ENCODE measurements around the gene KHDRBS2.

KHDRBS2 gene

DNA sequence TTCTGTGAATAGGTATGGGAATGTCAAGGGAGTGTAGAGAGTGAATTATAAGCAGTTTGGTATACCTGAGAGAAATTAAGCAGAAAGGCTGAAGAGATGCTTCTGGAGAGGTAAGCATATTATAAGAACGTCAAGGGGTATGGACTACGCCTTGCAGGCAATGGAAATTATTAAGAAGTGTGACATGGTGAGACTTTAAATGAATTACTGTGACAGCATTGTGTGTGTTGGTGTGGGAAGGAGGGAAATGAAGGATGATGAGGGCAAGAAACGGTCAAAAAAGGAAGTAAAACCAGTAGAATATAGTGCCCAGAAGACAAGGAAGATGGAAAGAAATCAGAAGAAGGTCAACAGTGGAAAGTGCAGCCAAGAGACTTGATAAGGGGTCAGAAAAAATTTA, 5.9 kb downstream of the KHDRBS2 start:
- no peak overlapping the region for H2BK120ac ChIP-seq (ENCODE audit: low read depth, low read length)
- no peak overlapping the region for H2BK15ac ChIP-seq (ENCODE audit: low read depth, poor library complexity, severe bottlenecking)
- no peak overlapping the region for H3K14ac ChIP-seq (ENCODE audit: low read length in 2 of 2)
- H3K4me2 ChIP-seq (ENCODE audit: low read length, poor library complexity, severe bottlenecking) = no peak overlapping the region
- no peak overlapping the region for H3K27ac ChIP-seq (ENCODE audit: low read length, poor library complexity, severe bottlenecking)
- no peak overlapping the region for H2BK5ac ChIP-seq (ENCODE audit: low read depth, low read length, poor library complexity, severe bottlenecking)
- H3K18ac ChIP-seq (ENCODE audit: low read depth in 1 of 2, low read length in 2 of 2) = no peak overlapping the region
- H2AFZ ChIP-seq (ENCODE audit: low read depth, low read length) = no peak overlapping the region
- H3K9ac ChIP-seq (ENCODE audit: low read length) = no peak overlapping the region
- no peak overlapping the region for H4K91ac ChIP-seq (ENCODE audit: low read length)
- WGBS = 91% methylated on average over 3 of the region's 3 CpGs
- no peak for DNase-seq
- no peaks in the 10 kb centered on the region for H3K36me3 ChIP-seq (ENCODE audit: control insufficient read depth in 1 of 2, insufficient read depth in 2 of 2, low read depth in 1 of 2, low read length in 2 of 2)
- H3K4ac ChIP-seq (ENCODE audit: low read depth in 1 of 2, low read length in 2 of 2) = no peak overlapping the region
- no peak overlapping the region for H2AK5ac ChIP-seq (ENCODE audit: low read length, severe bottlenecking)
- no peaks in the 10 kb centered on the region for H3K4me1 ChIP-seq (ENCODE audit: control insufficient read depth, insufficient read depth, low read depth, low read length)
- H3K23ac ChIP-seq (ENCODE audit: low read length in 2 of 2) = no peak overlapping the region
- H4K8ac ChIP-seq (ENCODE audit: low read length) = no peak overlapping the region
- H3K4me3 ChIP-seq (ENCODE audit: insufficient read depth in 1 of 2, low read depth in 1 of 2, low read length in 2 of 2) = no peak overlapping the region
- no peaks in the 10 kb centered on the region for H3K79me1 ChIP-seq (replicated peaks; ENCODE audit: low read length, poor library complexity, severe bottlenecking)
- H3K9me3 ChIP-seq (ENCODE audit: control insufficient read depth, low read length) = no peaks in the 10 kb centered on the region
- no peak overlapping the region for H2BK12ac ChIP-seq (ENCODE audit: low read length in 2 of 2)
- H3K27me3 ChIP-seq (ENCODE audit: control insufficient read depth in 1 of 2, insufficient read depth in 1 of 2, low read length in 2 of 2) = peaks cover 0 to under 1% of the 10 kb centered on the region in 2 experiments

DNA sequence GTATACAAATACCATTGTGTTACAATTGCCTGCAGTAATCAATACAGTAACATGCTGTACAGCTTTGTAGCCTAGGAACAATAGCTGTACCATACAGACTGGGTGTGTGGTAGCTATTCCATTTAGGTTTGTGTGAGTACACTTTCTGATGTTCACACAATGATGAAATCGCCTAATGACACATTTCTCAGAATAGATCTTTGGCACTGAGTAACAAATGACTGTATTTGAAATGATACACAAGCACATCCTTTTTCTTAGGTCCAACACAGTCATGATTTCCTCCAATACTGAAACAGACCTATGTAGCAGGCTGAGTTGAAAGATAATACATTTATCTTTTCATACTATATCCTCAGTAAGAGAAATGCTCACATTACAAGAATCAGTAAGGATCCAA, 13.9 kb downstream of the KHDRBS2 start:
- no peak overlapping the region for H2AK5ac ChIP-seq (ENCODE audit: low read length, severe bottlenecking)
- no peaks in the 10 kb centered on the region for H3K27me3 ChIP-seq (ENCODE audit: control insufficient read depth in 1 of 2, insufficient read depth in 1 of 2, low read length in 2 of 2)
- no peak overlapping the region for H3K18ac ChIP-seq (ENCODE audit: low read depth in 1 of 2, low read length in 2 of 2)
- H3K27ac ChIP-seq (ENCODE audit: low read length, poor library complexity, severe bottlenecking) = no peak overlapping the region
- no peak overlapping the region for H3K9ac ChIP-seq (ENCODE audit: low read length)
- H4K91ac ChIP-seq (ENCODE audit: low read length) = no peak overlapping the region
- DNase-seq = no peak
- no peak overlapping the region for H3K23ac ChIP-seq (ENCODE audit: low read length in 2 of 2)
- H3K4ac ChIP-seq (ENCODE audit: low read depth in 1 of 2, low read length in 2 of 2) = no peak overlapping the region
- H4K8ac ChIP-seq (ENCODE audit: low read length) = no peak overlapping the region
- H3K4me3 ChIP-seq (ENCODE audit: insufficient read depth in 1 of 2, low read depth in 1 of 2, low read length in 2 of 2) = no peak overlapping the region
- no peaks in the 10 kb centered on the region for H3K79me1 ChIP-seq (replicated peaks; ENCODE audit: low read length, poor library complexity, severe bottlenecking)
- H3K4me1 ChIP-seq (ENCODE audit: control insufficient read depth, insufficient read depth, low read depth, low read length) = no peaks in the 10 kb centered on the region
- no peak overlapping the region for H2BK120ac ChIP-seq (ENCODE audit: low read depth, low read length)
- no CpG with 5 or more reads among the region's 1 CpG for WGBS
- H2BK5ac ChIP-seq (ENCODE audit: low read depth, low read length, poor library complexity, severe bottlenecking) = no peak overlapping the region
- H2BK12ac ChIP-seq (ENCODE audit: low read length in 2 of 2) = no peak overlapping the region
- H3K4me2 ChIP-seq (ENCODE audit: low read length, poor library complexity, severe bottlenecking) = no peak overlapping the region
- H2AFZ ChIP-seq (ENCODE audit: low read depth, low read length) = no peak overlapping the region
- H3K9me3 ChIP-seq (ENCODE audit: control insufficient read depth, low read length) = no peaks in the 10 kb centered on the region
- no peaks in the 10 kb centered on the region for H3K36me3 ChIP-seq (ENCODE audit: control insufficient read depth in 1 of 2, insufficient read depth in 2 of 2, low read depth in 1 of 2, low read length in 2 of 2)
- H3K14ac ChIP-seq (ENCODE audit: low read length in 2 of 2) = no peak overlapping the region
- H2BK15ac ChIP-seq (ENCODE audit: low read depth, poor library complexity, severe bottlenecking) = no peak overlapping the region

DNA sequence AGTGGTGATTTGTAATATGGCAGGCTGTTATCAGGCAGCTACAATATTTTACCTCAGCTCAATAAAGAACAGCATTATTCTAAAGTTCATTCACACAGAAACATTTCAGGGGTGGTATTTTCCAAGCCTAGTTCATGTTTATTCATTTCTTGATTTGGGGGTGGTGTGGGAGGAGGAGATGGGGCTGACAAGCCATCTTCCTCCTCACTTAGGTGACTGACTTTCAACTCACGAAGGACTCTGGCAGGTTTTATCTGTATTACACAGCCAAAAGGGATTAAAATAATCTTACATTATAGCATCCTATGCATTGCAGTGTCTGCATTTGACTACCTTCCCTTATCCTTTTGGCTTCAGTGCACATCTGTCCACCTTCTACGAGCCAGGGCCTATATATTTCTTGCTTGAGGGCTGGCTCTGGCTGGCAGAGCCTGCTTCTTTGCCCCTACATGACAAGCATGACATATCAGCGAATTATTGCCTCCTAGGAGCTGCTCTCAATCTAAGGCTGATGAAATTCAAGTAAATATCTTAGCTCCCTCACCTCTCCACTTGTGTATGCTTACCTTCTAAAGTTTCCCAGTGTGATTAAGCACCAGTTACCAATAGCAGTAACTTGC, 20.0 kb downstream of the KHDRBS2 start:
- no peak overlapping the region for H2AK5ac ChIP-seq (ENCODE audit: low read length, severe bottlenecking)
- H3K36me3 ChIP-seq (ENCODE audit: control insufficient read depth in 1 of 2, insufficient read depth in 2 of 2, low read depth in 1 of 2, low read length in 2 of 2) = no peaks in the 10 kb centered on the region
- H3K23ac ChIP-seq (ENCODE audit: low read length in 2 of 2) = no peak overlapping the region
- no peak overlapping the region for H4K8ac ChIP-seq (ENCODE audit: low read length)
- H3K4me2 ChIP-seq (ENCODE audit: low read length, poor library complexity, severe bottlenecking) = no peak overlapping the region
- H2AFZ ChIP-seq (ENCODE audit: low read depth, low read length) = no peak overlapping the region
- H3K4me3 ChIP-seq (ENCODE audit: insufficient read depth in 1 of 2, low read depth in 1 of 2, low read length in 2 of 2) = no peak overlapping the region
- H3K18ac ChIP-seq (ENCODE audit: low read depth in 1 of 2, low read length in 2 of 2) = no peak overlapping the region
- no peak overlapping the region for H3K4ac ChIP-seq (ENCODE audit: low read depth in 1 of 2, low read length in 2 of 2)
- no peak overlapping the region for H4K91ac ChIP-seq (ENCODE audit: low read length)
- no peak overlapping the region for H2BK12ac ChIP-seq (ENCODE audit: low read length in 2 of 2)
- H3K27ac ChIP-seq (ENCODE audit: low read length, poor library complexity, severe bottlenecking) = no peak overlapping the region
- no peaks in the 10 kb centered on the region for H3K4me1 ChIP-seq (ENCODE audit: control insufficient read depth, insufficient read depth, low read depth, low read length)
- no peak overlapping the region for H2BK120ac ChIP-seq (ENCODE audit: low read depth, low read length)
- DNase-seq = no peak
- H3K27me3 ChIP-seq (ENCODE audit: control insufficient read depth in 1 of 2, insufficient read depth in 1 of 2, low read length in 2 of 2) = no peaks in the 10 kb centered on the region
- H2BK5ac ChIP-seq (ENCODE audit: low read depth, low read length, poor library complexity, severe bottlenecking) = no peak overlapping the region
- H3K9ac ChIP-seq (ENCODE audit: low read length) = no peak overlapping the region
- H3K79me1 ChIP-seq (replicated peaks; ENCODE audit: low read length, poor library complexity, severe bottlenecking) = no peaks in the 10 kb centered on the region
- no peak overlapping the region for H2BK15ac ChIP-seq (ENCODE audit: low read depth, poor library complexity, severe bottlenecking)
- WGBS = 58% methylated on average over 3 of the region's 3 CpGs
- H3K14ac ChIP-seq (ENCODE audit: low read length in 2 of 2) = no peak overlapping the region
- no peaks in the 10 kb centered on the region for H3K9me3 ChIP-seq (ENCODE audit: control insufficient read depth, low read length)

DNA sequence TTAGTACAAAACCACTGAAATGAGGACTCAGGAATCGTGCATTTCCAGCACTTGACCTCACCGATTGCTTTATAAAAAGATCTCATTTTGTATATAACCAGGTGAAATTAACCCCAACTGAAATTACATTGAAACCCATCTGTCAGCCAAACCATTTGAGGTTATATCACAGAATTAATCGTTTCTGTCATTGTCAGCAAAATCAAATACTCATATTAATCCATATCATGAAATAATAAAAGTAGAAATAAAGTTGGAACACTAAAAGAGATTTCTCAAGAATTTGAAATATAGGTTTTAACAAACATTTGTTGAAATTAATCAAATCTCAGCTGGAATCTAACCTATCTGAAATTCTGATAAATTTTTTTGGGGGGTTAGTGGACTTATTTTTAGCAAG, 23.7 kb downstream of the KHDRBS2 start:
- Histone ChIP-seq H3K79me1 (replicated peaks; ENCODE audit: low read length, poor library complexity, severe bottlenecking) (no peaks in the 10 kb centered on the region), H2BK15ac (ENCODE audit: low read depth, poor library complexity, severe bottlenecking) (no peak overlapping the region), H3K27ac (ENCODE audit: low read length, poor library complexity, severe bottlenecking) (no peak overlapping the region), H2BK5ac (ENCODE audit: low read depth, low read length, poor library complexity, severe bottlenecking) (no peak overlapping the region), H3K4me2 (ENCODE audit: low read length, poor library complexity, severe bottlenecking) (no peak overlapping the region), H3K9ac (ENCODE audit: low read length) (no peak overlapping the region), H2BK120ac (ENCODE audit: low read depth, low read length) (no peak overlapping the region), H4K91ac (ENCODE audit: low read length) (no peak overlapping the region), H2BK12ac (ENCODE audit: low read length in 2 of 2) (no peak overlapping the region), H3K9me3 (ENCODE audit: control insufficient read depth, low read length) (no peaks in the 10 kb centered on the region), H3K27me3 (ENCODE audit: control insufficient read depth in 1 of 2, insufficient read depth in 1 of 2, low read length in 2 of 2) (no peaks in the 10 kb centered on the region), H4K8ac (ENCODE audit: low read length) (no peak overlapping the region), H3K4me1 (ENCODE audit: control insufficient read depth, insufficient read depth, low read depth, low read length) (no peaks in the 10 kb centered on the region), H3K14ac (ENCODE audit: low read length in 2 of 2) (no peak overlapping the region), H3K4ac (ENCODE audit: low read depth in 1 of 2, low read length in 2 of 2) (no peak overlapping the region), H3K36me3 (ENCODE audit: control insufficient read depth in 1 of 2, insufficient read depth in 2 of 2, low read depth in 1 of 2, low read length in 2 of 2) (no peaks in the 10 kb centered on the region), H2AK5ac (ENCODE audit: low read length, severe bottlenecking) (no peak overlapping the region), H3K23ac (ENCODE audit: low read length in 2 of 2) (no peak overlapping the region), H3K4me3 (ENCODE audit: insufficient read depth in 1 of 2, low read depth in 1 of 2, low read length in 2 of 2) (no peak overlapping the region), H2AFZ (ENCODE audit: low read depth, low read length) (no peak overlapping the region), H3K18ac (ENCODE audit: low read depth in 1 of 2, low read length in 2 of 2) (no peak overlapping the region)
- WGBS = 80% methylated on average over 3 of the region's 3 CpGs
- DNase-seq = no peak

Measured in mesenchymal stem cell (in vitro differentiated cells and primary cell).